Measurements from ENCODE around the gene DIP2B. TPM values are rescaled to one million over a fixed set of nuclear protein-coding genes. Genes with fewer than 3 reads are reported as not detected.
"Not testable (repeated sequence)": the region's sequence is repeated elsewhere in the genome, so short reads cannot be mapped to it uniquely, and the experiment has no call there.

DIP2B gene
- total RNA-seq, 1 donor from 2014 or later, result 24.0 TPM

DNA sequence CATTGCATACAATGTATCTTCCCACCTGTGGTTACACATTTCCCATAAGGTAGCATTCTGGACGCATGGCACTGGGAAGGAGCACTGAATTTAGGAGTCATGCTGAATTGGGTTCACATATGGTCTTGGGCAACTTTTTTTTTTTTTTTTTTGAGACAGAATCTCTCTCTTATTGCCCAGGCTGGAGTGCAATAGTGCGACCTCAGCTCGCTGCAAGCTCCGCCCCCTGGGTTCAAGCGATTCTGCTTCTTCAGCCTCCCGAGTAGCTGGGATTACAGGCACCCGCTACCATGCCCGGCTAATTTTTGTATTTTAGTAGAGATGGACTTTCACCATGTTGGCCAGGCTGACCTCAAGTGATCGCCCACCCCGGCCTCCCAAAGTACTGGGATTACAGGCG lies 13.3 kb downstream of the DIP2B start:
- Histone ChIP-seq H3K27me3 (ENCODE audit: control insufficient read depth in 3 of 3, insufficient read depth in 3 of 3, low read length in 3 of 3) (no peaks in the 10 kb centered on the region), H3K36me3 (ENCODE audit: control insufficient read depth in 3 of 3, insufficient read depth in 3 of 3, low read length in 3 of 3) (no peaks in the 10 kb centered on the region), H3K4me3 (ENCODE audit: low read length in 3 of 3) (peak overlapping the region in 1 of 3 donors; percentile 31), H3K9ac (ENCODE audit: low read depth in 1 of 3, low read length in 3 of 3) (no peak overlapping the region), H3K27ac (ENCODE audit: low read depth, low read length) (peak overlapping the region; percentile 50), H3K4me1 (ENCODE audit: control insufficient read depth in 3 of 3, insufficient read depth in 3 of 3, low read length in 3 of 3) (peaks cover 9 to 20% (median 14%) of the 10 kb centered on the region in 3 donors), H3K9me3 (ENCODE audit: control insufficient read depth in 3 of 3, low read length in 3 of 3) (no peaks in the 10 kb centered on the region)

DNA sequence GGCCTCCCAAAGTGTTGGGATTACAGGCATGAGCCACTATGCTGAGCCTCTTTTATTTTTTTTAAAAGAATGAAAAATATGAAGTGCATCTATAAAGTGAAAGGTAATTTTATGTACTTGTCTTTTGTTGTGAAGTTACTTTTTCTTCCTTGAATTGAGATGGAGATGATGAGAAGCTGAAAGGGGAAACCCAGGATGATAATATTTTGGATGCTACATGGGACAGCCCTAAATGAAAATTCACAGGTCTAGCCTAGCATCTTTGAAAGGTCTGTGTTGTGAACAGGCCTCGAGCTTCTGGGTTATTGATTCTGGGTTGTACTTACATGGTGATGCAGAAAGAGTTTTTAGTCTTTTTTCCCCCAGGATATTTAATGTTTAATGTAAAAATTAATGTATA lies 14.6 kb downstream of the DIP2B start:
- no peak overlapping the region for H3K4me3 ChIP-seq (ENCODE audit: low read length in 3 of 3)
- H3K36me3 ChIP-seq (ENCODE audit: control insufficient read depth in 3 of 3, insufficient read depth in 3 of 3, low read length in 3 of 3), result no peaks in the 10 kb centered on the region
- H3K9ac ChIP-seq (ENCODE audit: low read depth in 1 of 3, low read length in 3 of 3), result no peak overlapping the region
- no peaks in the 10 kb centered on the region for H3K9me3 ChIP-seq (ENCODE audit: control insufficient read depth in 3 of 3, low read length in 3 of 3)
- peaks cover 7 to 17% (median 14%) of the 10 kb centered on the region in 3 donors for H3K4me1 ChIP-seq (ENCODE audit: control insufficient read depth in 3 of 3, insufficient read depth in 3 of 3, low read length in 3 of 3)
- H3K27ac ChIP-seq (ENCODE audit: low read depth, low read length), result no peak overlapping the region
- no peaks in the 10 kb centered on the region for H3K27me3 ChIP-seq (ENCODE audit: control insufficient read depth in 3 of 3, insufficient read depth in 3 of 3, low read length in 3 of 3)

DNA sequence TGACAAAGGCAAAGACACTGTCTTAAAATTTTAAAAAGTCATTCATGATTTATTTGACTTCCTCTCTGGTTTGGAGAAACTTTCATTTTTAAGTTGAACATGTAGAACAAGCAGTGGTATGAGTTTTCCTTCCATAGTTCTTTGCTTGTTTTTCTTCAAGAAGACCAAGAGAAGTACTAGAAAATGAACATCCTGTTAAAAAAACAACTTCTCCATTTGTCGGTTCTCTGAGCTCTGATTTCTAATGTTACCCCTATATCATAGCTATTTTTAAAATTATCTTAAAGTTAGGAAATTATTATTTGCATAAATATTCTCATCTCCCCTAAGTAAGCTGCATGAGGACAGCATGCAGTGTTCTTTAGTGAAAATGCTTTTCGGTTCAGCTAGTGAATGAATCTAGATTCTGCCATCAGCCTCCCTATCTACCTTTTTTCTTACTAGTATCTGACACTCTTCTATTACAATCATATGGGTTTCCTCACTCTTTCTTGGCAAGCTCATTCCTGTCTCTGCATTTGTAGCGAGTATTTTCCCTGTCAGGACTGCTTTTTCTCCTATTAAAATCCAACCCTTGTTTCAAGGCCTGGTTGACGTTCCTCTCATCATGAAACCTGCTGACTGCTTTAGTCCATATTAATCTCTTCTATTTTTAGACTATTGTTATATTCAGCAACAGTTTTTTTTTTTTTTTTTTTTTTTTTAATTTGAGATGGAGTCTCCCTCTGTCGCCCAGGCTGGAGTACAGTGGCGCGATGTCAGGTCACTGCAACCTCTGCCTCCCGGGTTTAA lies 15.8 kb downstream of the DIP2B start:
- Histone ChIP-seq H3K9me3 (ENCODE audit: control insufficient read depth in 3 of 3, low read length in 3 of 3) (no peaks in the 10 kb centered on the region), H3K4me3 (ENCODE audit: low read length in 3 of 3) (no peak overlapping the region), H3K27me3 (ENCODE audit: control insufficient read depth in 3 of 3, insufficient read depth in 3 of 3, low read length in 3 of 3) (no peaks in the 10 kb centered on the region), H3K9ac (ENCODE audit: low read depth in 1 of 3, low read length in 3 of 3) (peak overlapping the region in 1 of 3 donors; percentile 58), H3K36me3 (ENCODE audit: control insufficient read depth in 3 of 3, insufficient read depth in 3 of 3, low read length in 3 of 3) (no peaks in the 10 kb centered on the region), H3K27ac (ENCODE audit: low read depth, low read length) (peak overlapping the region; percentile 59), H3K4me1 (ENCODE audit: control insufficient read depth in 3 of 3, insufficient read depth in 3 of 3, low read length in 3 of 3) (peaks cover 6 to 17% (median 11%) of the 10 kb centered on the region in 3 donors)

DNA sequence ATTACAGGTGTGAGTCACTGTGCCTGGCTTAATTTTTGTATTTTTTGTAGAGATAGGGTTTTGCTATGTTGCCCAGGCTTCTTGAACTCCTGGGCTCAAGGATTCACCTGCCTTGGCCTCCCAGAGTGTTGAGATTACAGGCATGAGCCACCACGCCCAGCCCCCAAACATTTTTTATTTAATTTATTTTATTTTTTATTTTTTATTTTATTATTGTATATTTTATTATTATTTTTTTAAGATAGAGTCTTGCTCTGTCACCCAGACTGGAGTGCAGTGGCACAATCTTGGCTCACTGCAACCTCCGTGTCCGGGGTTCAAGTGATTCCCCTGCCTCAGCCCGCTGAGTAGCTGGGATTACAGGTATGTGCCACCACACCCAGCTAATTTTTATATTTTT lies 17.0 kb downstream of the DIP2B start:
- H3K4me1 ChIP-seq (ENCODE audit: control insufficient read depth in 3 of 3, insufficient read depth in 3 of 3, low read length in 3 of 3), result peaks cover 6 to 17% (median 11%) of the 10 kb centered on the region in 3 donors
- H3K9ac ChIP-seq (ENCODE audit: low read depth in 1 of 3, low read length in 3 of 3); H3K27ac ChIP-seq (ENCODE audit: low read depth, low read length); H3K36me3 ChIP-seq (ENCODE audit: control insufficient read depth in 3 of 3, insufficient read depth in 3 of 3, low read length in 3 of 3); H3K9me3 ChIP-seq (ENCODE audit: control insufficient read depth in 3 of 3, low read length in 3 of 3); H3K4me3 ChIP-seq (ENCODE audit: low read length in 3 of 3); H3K27me3 ChIP-seq (ENCODE audit: control insufficient read depth in 3 of 3, insufficient read depth in 3 of 3, low read length in 3 of 3): not testable (repeated sequence)

DNA sequence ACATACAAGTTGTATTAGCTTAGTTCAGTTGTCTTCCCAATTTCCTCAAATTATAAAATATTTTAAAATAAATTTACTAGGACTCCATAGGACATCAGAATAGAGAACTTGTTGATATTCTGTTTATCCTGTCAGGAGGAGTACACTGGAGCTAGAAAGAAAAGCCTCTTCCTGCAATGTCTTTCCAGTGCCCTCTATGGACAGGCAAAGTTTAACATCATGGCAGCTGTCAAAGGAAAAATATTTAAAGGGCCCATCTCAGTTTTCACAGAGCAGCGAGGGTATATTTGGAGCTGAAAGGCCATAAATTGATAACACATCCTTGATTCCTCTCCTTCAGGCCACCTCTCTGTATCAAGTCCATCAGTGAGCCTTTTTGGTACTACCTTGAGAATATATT lies 19.0 kb downstream of the DIP2B start:
- Histone ChIP-seq H3K27ac (ENCODE audit: low read depth, low read length) (no peak overlapping the region), H3K4me1 (ENCODE audit: control insufficient read depth in 3 of 3, insufficient read depth in 3 of 3, low read length in 3 of 3) (peaks cover 0 to 7% (median 0%) of the 10 kb centered on the region in 3 donors), H3K27me3 (ENCODE audit: control insufficient read depth in 3 of 3, insufficient read depth in 3 of 3, low read length in 3 of 3) (no peaks in the 10 kb centered on the region), H3K36me3 (ENCODE audit: control insufficient read depth in 3 of 3, insufficient read depth in 3 of 3, low read length in 3 of 3) (no peaks in the 10 kb centered on the region), H3K9ac (ENCODE audit: low read depth in 1 of 3, low read length in 3 of 3) (no peak overlapping the region), H3K4me3 (ENCODE audit: low read length in 3 of 3) (no peak overlapping the region), H3K9me3 (ENCODE audit: control insufficient read depth in 3 of 3, low read length in 3 of 3) (no peaks in the 10 kb centered on the region)

DNA sequence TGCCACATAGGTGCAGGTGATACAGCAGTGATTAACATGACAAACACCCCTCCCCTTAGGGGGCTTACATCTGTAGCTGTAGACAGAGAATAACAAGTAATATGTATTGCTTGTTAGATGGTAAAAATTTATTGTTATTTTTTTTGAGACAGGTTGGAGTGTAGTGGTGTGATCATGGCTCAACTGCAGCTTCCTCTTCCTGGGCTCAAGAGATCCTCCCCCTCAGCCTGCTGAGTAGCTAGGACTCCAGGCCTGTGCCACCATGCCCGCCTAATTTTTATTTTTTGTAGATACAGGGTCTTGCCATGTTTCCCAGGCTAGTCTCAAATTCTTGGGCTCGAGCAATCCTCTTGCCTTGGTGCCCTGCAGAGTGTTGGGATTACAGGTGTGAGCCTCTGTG lies 19.8 kb downstream of the DIP2B start:
- H3K9me3 ChIP-seq (ENCODE audit: control insufficient read depth in 3 of 3, low read length in 3 of 3), result no peaks in the 10 kb centered on the region
- H3K4me3 ChIP-seq (ENCODE audit: low read length in 3 of 3), result no peak overlapping the region
- H3K27ac ChIP-seq (ENCODE audit: low read depth, low read length), result no peak overlapping the region
- no peaks in the 10 kb centered on the region for H3K36me3 ChIP-seq (ENCODE audit: control insufficient read depth in 3 of 3, insufficient read depth in 3 of 3, low read length in 3 of 3)
- no peak overlapping the region for H3K9ac ChIP-seq (ENCODE audit: low read depth in 1 of 3, low read length in 3 of 3)
- H3K27me3 ChIP-seq (ENCODE audit: control insufficient read depth in 3 of 3, insufficient read depth in 3 of 3, low read length in 3 of 3), result no peaks in the 10 kb centered on the region
- peaks cover 0 to 13% (median 6%) of the 10 kb centered on the region in 3 donors for H3K4me1 ChIP-seq (ENCODE audit: control insufficient read depth in 3 of 3, insufficient read depth in 3 of 3, low read length in 3 of 3)

DNA sequence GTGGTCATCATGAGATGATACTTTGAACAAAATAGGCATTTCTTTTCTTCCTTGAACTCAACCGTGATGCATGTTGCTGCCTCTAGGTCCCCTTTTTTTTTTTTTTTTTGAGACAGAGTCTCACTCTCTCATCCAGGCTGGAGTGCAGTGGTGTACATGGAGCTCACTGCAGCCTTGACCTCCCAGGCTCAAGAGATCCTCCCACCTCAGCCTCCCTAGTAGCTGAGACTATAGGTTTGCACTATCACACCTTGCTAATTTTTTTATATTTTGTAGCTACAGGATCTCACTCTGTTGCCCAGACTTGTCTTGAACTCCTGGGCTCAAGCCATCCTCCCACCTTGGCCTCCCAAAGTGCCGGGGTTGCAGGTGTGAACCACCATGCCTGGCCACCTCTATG lies 20.6 kb downstream of the DIP2B start:
- Histone ChIP-seq H3K27ac (ENCODE audit: low read depth, low read length) (no peak overlapping the region), H3K9ac (ENCODE audit: low read depth in 1 of 3, low read length in 3 of 3) (no peak overlapping the region), H3K4me1 (ENCODE audit: control insufficient read depth in 3 of 3, insufficient read depth in 3 of 3, low read length in 3 of 3) (peaks cover 0 to 13% (median 6%) of the 10 kb centered on the region in 3 donors), H3K4me3 (ENCODE audit: low read length in 3 of 3) (no peak overlapping the region), H3K27me3 (ENCODE audit: control insufficient read depth in 3 of 3, insufficient read depth in 3 of 3, low read length in 3 of 3) (no peaks in the 10 kb centered on the region), H3K9me3 (ENCODE audit: control insufficient read depth in 3 of 3, low read length in 3 of 3) (no peaks in the 10 kb centered on the region), H3K36me3 (ENCODE audit: control insufficient read depth in 3 of 3, insufficient read depth in 3 of 3, low read length in 3 of 3) (no peaks in the 10 kb centered on the region)

DNA sequence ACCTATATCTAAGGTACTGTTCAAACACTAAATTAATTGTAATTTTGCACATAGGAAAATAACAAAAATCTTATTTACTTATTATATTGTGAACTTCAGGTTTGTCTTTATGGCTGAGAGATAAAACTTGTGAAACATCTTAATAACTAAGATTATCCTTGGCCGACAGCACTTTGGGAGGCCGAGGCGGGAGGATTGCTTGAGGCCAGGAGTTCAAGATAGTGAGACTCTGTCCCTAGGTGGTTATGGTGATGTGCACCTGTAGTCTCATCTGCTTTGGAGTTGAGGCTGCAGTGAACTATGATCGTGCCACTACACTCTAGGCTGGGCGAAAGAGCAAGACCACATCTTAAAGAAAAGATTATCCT lies 22.6 kb downstream of the DIP2B start:
- no peaks in the 10 kb centered on the region for H3K9me3 ChIP-seq (ENCODE audit: control insufficient read depth in 3 of 3, low read length in 3 of 3)
- no peak overlapping the region for H3K4me3 ChIP-seq (ENCODE audit: low read length in 3 of 3)
- H3K27me3 ChIP-seq (ENCODE audit: control insufficient read depth in 3 of 3, insufficient read depth in 3 of 3, low read length in 3 of 3), result no peaks in the 10 kb centered on the region
- H3K36me3 ChIP-seq (ENCODE audit: control insufficient read depth in 3 of 3, insufficient read depth in 3 of 3, low read length in 3 of 3), result no peaks in the 10 kb centered on the region
- no peak overlapping the region for H3K27ac ChIP-seq (ENCODE audit: low read depth, low read length)
- peaks cover 2 to 17% (median 6%) of the 10 kb centered on the region in 3 donors for H3K4me1 ChIP-seq (ENCODE audit: control insufficient read depth in 3 of 3, insufficient read depth in 3 of 3, low read length in 3 of 3)
- H3K9ac ChIP-seq (ENCODE audit: low read depth in 1 of 3, low read length in 3 of 3), result no peak overlapping the region

DNA sequence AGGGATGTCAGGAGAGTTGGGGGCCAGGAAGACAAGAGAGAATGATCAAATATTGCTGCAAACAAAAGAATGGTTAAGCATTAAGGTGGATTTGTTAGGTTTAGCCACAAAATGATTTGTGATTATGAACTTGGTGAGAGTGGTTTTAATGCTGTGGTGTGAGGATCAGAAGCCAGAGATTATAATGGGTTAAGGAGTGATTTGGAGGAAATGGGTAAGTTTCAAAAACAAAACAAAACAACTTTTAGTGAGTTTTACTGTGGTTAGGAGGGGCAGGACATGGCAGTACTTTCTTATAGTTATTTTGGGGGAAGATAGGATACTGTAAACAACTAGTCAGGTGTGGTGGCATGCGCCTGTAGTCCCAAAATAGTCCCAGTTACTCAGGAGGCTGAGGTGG lies 24.0 kb downstream of the DIP2B start:
- Histone ChIP-seq H3K4me1 (ENCODE audit: control insufficient read depth in 3 of 3, insufficient read depth in 3 of 3, low read length in 3 of 3) (peaks cover 2 to 20% (median 6%) of the 10 kb centered on the region in 3 donors), H3K27me3 (ENCODE audit: control insufficient read depth in 3 of 3, insufficient read depth in 3 of 3, low read length in 3 of 3) (no peaks in the 10 kb centered on the region), H3K36me3 (ENCODE audit: control insufficient read depth in 3 of 3, insufficient read depth in 3 of 3, low read length in 3 of 3) (no peaks in the 10 kb centered on the region), H3K4me3 (ENCODE audit: low read length in 3 of 3) (no peak overlapping the region), H3K27ac (ENCODE audit: low read depth, low read length) (no peak overlapping the region), H3K9me3 (ENCODE audit: control insufficient read depth in 3 of 3, low read length in 3 of 3) (no peaks in the 10 kb centered on the region), H3K9ac (ENCODE audit: low read depth in 1 of 3, low read length in 3 of 3) (no peak overlapping the region)

DNA sequence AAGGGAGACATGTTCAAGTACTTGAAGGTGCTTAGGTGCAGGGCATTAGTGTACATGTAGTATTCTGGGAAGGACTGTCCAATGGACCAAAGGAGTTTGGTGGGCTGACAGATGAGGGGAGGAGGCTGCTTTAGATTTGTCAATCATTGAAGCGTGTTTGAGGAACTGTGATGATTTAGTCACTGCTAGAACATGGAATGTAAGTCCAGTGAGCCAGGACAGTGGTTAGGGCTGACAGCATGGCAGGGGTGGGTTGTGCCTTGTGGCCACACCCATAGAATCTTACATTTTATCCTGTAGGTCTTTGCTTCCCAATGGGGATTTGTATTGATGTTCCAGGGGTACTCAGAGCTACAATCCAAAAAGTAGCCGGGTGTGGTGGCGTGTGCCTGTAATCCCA lies 24.6 kb downstream of the DIP2B start:
- H3K36me3 ChIP-seq (ENCODE audit: control insufficient read depth in 3 of 3, insufficient read depth in 3 of 3, low read length in 3 of 3), result no peaks in the 10 kb centered on the region
- no peak overlapping the region for H3K9ac ChIP-seq (ENCODE audit: low read depth in 1 of 3, low read length in 3 of 3)
- H3K9me3 ChIP-seq (ENCODE audit: control insufficient read depth in 3 of 3, low read length in 3 of 3), result no peaks in the 10 kb centered on the region
- no peak overlapping the region for H3K27ac ChIP-seq (ENCODE audit: low read depth, low read length)
- H3K4me3 ChIP-seq (ENCODE audit: low read length in 3 of 3), result no peak overlapping the region
- no peaks in the 10 kb centered on the region for H3K27me3 ChIP-seq (ENCODE audit: control insufficient read depth in 3 of 3, insufficient read depth in 3 of 3, low read length in 3 of 3)
- peaks cover 2 to 20% (median 6%) of the 10 kb centered on the region in 3 donors for H3K4me1 ChIP-seq (ENCODE audit: control insufficient read depth in 3 of 3, insufficient read depth in 3 of 3, low read length in 3 of 3)

Measured in skeletal muscle tissue (tissue), 4 donors.